IMR-90 (cell line): ENCODE data around the gene CCNL2. TPM values are rescaled to one million over a fixed set of nuclear protein-coding genes. Genes with fewer than 3 reads are reported as not detected.

Experiments used
- CTCF ChIP-seq: conservative IDR thresholded peaks from 2 replicates; pipeline ENCODE4 v1.5.1; 2012; ENCODE audit warnings: mild to moderate bottlenecking, low read depth, low read length, improper control_type of control experiment
- FOS ChIP-seq: fragments of 150-350 bp; IDR thresholded peaks from 2 replicates; pipeline ENCODE4 v1.6.1; 2016; ENCODE audit warnings: low read depth, low read length
- MAZ ChIP-seq: IDR thresholded peaks from 2 replicates; pipeline ENCODE4 v1.6.1; 2012; ENCODE audit warnings: low read depth, mild to moderate bottlenecking, low read length, improper control_type of control experiment, moderate library complexity, borderline replicate concordance
- MXI1 ChIP-seq: IDR thresholded peaks from 2 replicates; pipeline ENCODE4 v1.6.1; 2012; ENCODE audit warnings: low read depth, mild to moderate bottlenecking, low read length, moderate library complexity, borderline replicate concordance
- NFE2L2 ChIP-seq: fragments of 150-350 bp; IDR thresholded peaks from 2 replicates; pipeline ENCODE4 v1.6.1; 2016; ENCODE audit warnings: low read depth, mild to moderate bottlenecking, low read length
- polyA plus RNA-seq, 3 experiments: library from polyadenylated mRNA; depleted of rRNA; stranded (reverse); fragments of >200 nt; gene quantifications; 2 replicates each; pipeline ENCODE4 v1.2.3, GENCODE V29; 2012; ENCODE audit warnings: low replicate concordance in 1 of 3
- total RNA-seq: library from RNA; depleted of rRNA; stranded (reverse); fragments of >200 nt; gene quantifications from 2 replicates; pipeline ENCODE4 v1.2.3, GENCODE V29; 2012

CCNL2 gene
- total and polyA plus RNA-seq, 2 of the 4 experiments (the other 2 are of a cell fraction), result 53.9 to 239 TPM

GRCh38 chr1:1432274-1432950 lies 33.3 kb upstream of the CCNL2 start (continued):
- TF ChIP-seq CTCF (no peak), MXI1 (no peak), FOS (no peak), MAZ (no peak), NFE2L2 (no peak)
